ENCODE data around the gene ZNF740.
"Not testable (repeated sequence)": the region's sequence is repeated elsewhere in the genome, so short reads cannot be mapped to it uniquely, and the experiment has no call there.

The ZNF740 gene

DNA sequence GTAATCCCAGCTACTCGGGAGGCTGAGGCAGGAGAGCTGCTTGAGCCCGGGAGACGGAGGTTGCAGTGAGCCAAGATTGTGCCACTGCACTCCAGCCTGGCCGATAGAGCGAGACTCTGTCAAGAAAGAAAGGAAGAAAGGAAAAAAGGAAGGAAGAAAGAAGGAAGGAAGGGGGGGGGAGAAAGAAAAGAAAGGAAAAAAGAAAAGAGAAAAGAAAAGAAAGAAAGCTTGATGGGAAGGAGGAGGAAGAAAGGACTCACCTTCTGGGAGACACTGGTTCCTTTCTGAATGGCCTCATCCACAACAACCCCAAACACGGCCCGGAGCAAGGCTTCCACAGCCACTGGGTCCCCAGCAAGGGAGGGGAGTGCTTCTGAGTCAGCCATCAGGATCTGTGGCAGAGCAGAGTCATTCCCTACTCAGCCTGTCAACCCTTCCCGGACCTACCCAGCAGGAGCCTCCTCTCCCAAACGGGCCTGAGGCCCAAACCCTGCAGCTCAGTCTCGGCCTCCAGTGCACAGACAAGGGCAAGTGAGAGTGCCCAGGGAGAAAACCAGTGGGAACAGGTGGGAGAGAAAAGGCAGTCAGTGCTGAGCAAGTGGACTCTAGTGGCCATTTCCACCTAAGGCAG is 7.3 kb upstream of the ZNF740 start:
- no peak overlapping the region for H3K4me3 ChIP-seq (ENCODE audit: low read length)
- TF ChIP-seq CTCF (conservative IDR thresholded peaks at IDR 0.05; ENCODE audit: low read length): no peak
- peak; percentile 29 for DNase-seq (ENCODE audit: low read depth)

DNA sequence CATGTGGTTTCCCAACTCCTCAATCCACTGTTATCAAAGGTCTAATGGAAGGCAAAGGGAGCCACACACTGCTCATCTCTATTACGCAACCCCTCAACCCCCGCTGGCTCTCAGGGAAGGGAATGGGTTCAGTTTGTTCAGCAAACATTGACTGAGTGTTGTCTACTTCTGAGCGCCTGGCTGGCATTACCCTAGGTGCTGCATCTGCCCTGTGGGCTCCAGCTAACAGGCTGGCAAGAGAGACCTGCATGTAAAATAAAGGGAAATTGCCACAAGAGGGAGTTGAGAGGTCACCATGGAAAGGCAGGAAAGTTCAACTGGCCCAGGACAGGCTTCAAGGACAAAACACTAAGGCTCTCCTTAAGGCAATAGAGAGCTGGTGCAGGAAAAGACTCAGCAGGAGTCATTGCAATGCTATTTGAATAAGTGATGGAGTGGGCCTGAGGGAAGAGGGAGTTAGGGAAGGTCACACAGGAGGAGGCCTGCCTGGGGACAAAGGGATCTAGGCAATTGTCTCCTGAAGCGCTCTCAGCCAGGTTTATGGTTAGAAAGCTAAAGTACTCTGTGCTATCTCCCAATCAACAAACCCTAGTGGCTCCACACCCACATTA is 5.5 kb upstream of the ZNF740 start:
- peak; percentile 45 for DNase-seq (ENCODE audit: low read depth)
- H3K4me3 ChIP-seq (ENCODE audit: low read length): no peak overlapping the region
- TF ChIP-seq CTCF (conservative IDR thresholded peaks at IDR 0.05; ENCODE audit: low read length): peak; percentile 45

GRCh38 chr12:53176750-53177149 is 3.8 kb upstream of the ZNF740 start:
- no peak for TF ChIP-seq CTCF (conservative IDR thresholded peaks at IDR 0.05; ENCODE audit: low read length)
- no peak overlapping the region for H3K4me3 ChIP-seq (ENCODE audit: low read length)
- no peak for DNase-seq (ENCODE audit: low read depth)

DNA sequence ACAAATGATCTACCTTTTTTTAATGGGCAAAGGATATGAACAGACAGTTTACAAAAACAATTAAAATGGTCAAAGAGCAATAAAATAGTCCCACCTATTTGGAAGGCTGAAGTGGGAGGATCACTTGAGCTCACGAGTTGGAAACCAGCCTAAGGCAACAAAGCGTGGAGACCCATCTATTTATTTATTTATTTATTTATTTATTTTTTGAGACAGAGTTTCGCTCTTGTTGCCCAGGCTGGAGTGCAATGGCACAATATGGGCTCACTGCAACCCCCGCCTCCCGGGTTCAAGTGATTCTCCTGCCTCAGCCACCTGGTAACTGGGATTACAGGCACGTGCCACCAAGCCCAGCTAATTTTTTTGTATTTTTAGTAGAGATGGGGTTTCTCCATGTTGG is 3.1 kb upstream of the ZNF740 start:
- not testable (repeated sequence) for H3K4me3 ChIP-seq (ENCODE audit: low read length); DNase-seq (ENCODE audit: low read depth)

- not testable (repeated sequence) for H3K4me3 ChIP-seq (ENCODE audit: low read length); DNase-seq (ENCODE audit: low read depth)
Observed at GRCh38 chr12:53178803-53179202, 1.7 kb upstream of the ZNF740 start.

- peak overlapping the region; percentile 84 for H3K4me3 ChIP-seq (ENCODE audit: low read length)
- no peak for DNase-seq (ENCODE audit: low read depth)
- TF ChIP-seq CTCF (conservative IDR thresholded peaks at IDR 0.05; ENCODE audit: low read length): no peak
Observed at GRCh38 chr12:53179687-53180219, 769 bp upstream of the ZNF740 start.

DNA sequence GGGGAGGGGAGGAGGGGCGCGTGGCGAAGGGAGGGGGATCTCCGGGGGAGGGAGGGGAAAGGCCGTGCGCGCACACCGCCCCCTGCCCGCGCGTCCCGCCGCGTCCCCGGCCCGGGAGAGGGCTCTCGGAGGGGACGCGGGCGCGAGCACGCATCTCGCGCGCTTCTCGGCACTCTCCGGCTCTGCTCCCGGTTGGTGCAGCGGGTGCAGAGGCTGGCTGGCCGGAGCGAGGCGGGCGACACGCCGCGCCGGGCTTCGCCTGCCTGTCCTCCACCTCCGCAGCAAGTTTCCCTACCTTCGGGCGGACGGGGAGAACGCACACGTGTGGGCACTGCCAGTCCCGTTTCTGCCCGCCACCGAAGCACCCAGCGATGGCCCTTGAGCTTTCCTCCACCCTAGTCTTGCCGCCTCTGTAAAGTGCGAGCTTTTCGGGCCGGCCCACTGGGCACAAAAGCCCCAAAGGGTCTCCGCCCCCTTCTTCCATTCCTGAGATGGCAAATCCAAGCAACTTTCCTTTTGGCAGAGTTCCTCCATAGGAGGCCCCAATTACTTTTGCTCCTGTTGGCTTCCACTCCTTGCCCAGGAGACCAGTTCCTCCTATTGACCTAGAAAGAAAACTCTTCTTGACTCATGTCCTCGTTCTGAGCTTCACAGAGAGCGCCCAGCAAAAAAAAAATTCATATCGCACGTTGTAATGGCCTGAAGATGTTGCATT is 566 bp downstream of the ZNF740 start:
- no peak for TF ChIP-seq CTCF (conservative IDR thresholded peaks at IDR 0.05; ENCODE audit: low read length)
- peak; percentile 64 for DNase-seq (ENCODE audit: low read depth)
- H3K4me3 ChIP-seq (ENCODE audit: low read length): peak overlapping the region; percentile 84

GRCh38 chr12:53181935-53182334 is 1.4 kb downstream of the ZNF740 start:
- no peak for DNase-seq (ENCODE audit: low read depth)
- H3K4me3 ChIP-seq (ENCODE audit: low read length): peak overlapping the region; percentile 84
- no peak for TF ChIP-seq CTCF (conservative IDR thresholded peaks at IDR 0.05; ENCODE audit: low read length)

All from AG10803 (cell line).